ENCODE measurements around the gene NCBP1.

Gene NCBP1

DNA sequence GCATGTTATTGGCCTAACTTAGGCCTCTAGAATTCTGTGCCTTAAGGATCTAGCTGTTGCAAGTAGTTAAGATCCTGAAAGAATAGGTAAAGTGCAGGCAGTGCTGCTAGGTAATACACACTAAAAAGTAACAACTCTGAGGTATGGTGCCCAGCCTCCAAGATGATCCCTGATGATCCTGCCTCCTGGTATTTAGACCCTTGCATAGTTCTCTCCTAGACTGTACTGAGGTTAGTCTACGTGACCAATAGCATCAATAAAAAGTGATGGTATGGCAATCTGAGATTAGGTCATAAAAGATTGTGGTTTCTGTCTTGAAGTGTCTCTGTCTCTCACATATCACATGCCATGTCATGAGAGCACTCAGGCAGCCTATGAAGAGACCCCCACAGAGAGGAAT is 9.7 kb upstream of the NCBP1 start:
- no peak overlapping the region for H3K27ac ChIP-seq
- DNase-seq (ENCODE audit: low read depth, low spot score): no peak

DNA sequence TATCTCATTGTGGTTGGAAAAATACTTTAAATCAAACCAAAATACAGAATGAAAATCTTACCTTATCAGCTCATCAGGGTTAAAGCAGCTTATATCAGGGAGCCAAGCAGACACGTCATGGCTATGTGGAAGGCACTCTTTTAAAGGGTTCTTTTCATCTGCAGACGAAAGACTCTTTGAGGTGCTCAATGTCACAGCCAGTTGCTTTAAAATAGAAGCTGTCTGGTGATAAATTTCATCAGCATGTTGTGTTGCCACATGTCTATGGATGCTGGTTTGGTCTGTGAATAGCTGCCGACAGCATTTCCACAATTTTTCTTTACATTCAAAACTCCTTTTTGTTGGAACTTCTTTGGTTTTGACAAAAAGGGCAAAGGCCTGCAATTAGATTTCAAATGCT is 8.0 kb upstream of the NCBP1 start:
- no peak for DNase-seq (ENCODE audit: low read depth, low spot score)
- no peak overlapping the region for H3K27ac ChIP-seq

GRCh38 chr9:97627624-97628023 is 6.0 kb upstream of the NCBP1 start:
- DNase-seq (ENCODE audit: low read depth, low spot score): no peak
- no peak overlapping the region for H3K27ac ChIP-seq

DNA sequence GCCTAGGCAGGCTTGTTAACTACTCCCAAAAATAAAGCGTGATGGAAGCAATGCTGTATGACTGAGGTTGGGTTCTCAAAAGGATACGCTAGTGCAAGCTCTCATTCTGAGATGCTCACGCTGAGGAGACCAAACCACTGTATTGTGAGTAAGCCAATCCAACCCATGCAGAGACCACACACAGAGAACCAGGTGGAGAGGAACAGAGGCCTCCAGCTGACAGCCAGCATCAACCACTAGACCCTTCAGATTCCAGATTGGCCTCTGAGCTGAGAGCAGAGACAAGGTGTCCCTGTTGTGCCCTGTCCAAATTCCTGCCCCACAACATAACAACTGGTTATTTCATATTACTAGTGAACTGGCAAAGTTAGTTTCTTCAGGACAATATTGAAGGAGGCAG is 5.0 kb upstream of the NCBP1 start:
- no peak overlapping the region for H3K27ac ChIP-seq
- DNase-seq (ENCODE audit: low read depth, low spot score): no peak

DNA sequence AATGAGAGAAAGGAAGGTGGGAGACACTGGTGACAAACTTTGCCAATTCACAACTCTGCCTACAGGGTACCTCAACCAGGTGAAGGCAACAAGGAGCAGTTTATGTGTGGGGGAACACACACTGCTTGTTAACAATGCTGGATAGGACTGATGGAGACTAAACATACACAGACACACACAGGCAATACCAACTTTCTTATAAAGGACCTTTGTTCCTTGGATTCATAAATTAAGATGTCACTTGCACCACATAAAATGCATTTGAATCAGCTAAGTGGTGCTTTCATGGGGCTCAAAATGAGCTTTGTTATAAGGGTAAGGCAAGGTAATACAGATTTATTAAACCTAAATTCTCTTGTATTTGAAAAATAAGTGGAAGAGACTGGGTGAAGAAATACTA is 4.5 kb upstream of the NCBP1 start:
- H3K27ac ChIP-seq: no peak overlapping the region
- DNase-seq (ENCODE audit: low read depth, low spot score): no peak

- DNase-seq (ENCODE audit: low read depth, low spot score): no peak
- H3K27ac ChIP-seq: no peak overlapping the region
Observed at GRCh38 chr9:97630591-97630990, 3.0 kb upstream of the NCBP1 start.

DNA sequence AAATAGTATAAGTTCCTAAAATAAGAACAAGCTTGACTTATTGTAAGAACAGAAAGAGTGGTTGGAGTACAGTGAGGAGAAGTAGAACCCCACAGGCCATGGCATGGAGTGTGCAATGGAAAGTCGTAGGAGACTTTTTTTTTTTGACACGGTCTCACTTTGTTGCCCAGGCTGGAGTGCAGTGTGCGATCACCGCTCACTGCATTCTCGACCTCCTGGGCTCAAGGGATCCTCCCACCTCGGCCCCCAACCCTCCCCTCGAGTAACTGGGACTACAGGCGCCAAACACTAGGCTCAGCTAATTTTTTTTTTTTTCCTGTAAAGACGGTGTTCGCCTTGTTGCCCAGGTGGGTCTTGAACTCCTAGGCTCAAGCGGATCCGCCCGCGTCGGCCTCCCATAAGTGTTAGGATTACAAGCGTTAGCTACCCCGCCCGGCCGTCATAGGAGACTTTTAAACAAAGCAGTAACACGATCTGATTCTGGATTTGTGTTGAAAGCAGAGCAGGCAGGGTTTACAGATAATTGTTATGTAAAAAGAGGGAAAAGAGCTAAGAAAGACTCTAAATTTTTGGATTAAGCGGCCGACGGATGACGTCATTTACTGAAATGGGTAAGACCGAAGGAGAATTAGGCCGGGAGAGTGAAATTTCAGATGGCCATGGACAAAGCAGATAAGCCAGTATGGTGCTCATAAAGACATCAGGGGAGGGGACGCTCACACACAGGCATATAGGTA is 1.2 kb upstream of the NCBP1 start:
- H3K27ac ChIP-seq: peak overlapping the region; percentile 99
- DNase-seq (ENCODE audit: low read depth, low spot score): no peak

DNA sequence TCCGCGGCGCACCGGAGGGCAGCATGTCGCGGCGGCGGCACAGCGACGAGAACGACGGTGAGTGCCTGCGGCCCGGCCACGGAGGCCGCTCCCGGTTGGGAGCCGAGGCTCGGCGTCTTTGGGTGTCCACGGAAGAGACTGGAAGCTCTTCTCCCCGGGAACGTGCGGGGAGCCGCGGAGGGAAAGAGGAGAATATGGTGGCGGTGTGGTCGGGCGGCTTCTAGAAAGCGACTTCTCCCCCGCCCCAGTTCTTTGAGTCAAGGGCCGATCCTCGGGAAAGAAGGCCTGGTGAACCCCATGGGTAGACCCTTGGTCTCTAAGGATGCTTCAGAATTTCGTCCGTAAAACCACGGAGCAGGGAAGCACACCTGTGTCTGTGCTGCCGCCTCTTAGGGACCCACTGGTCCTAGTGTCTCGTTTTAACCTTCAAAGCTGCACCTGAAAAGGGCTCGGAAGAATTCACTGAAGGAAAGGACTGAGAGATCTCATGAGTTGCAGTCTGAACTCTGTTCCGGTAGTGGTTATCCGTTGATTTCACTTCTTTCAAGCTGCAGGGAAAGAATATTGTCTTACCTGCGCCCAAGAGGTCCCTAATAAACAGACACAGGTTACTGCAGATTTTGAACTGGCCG is 354 bp downstream of the NCBP1 start:
- no peak for DNase-seq (ENCODE audit: low read depth, low spot score)
- peak overlapping the region; percentile 99 for H3K27ac ChIP-seq

DNA sequence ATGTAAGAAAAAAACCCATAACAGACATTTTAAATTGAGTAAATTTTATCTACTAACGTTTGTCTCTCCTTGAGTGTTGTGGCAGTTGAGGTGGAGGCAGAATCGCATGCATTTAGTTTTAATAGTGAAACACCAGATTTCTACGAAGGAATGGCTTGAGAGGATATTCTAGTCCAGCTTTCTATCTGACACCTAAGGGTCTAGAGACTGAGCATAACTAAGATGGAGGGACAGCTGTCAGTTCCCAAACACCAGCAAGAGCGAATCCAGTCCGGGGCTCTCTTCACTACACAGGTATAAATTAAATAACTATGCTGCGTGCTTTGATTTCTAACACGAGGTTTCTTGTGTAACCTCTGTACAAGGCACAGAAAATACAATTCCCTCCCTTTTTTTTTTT is 1.4 kb downstream of the NCBP1 start:
- no peak for DNase-seq (ENCODE audit: low read depth, low spot score)
- no peak overlapping the region for H3K27ac ChIP-seq

- DNase-seq (ENCODE audit: low read depth, low spot score): no peak
- H3K27ac ChIP-seq: no peak overlapping the region
Observed at GRCh38 chr9:97636903-97637302, 3.3 kb downstream of the NCBP1 start.

- no peak for DNase-seq (ENCODE audit: low read depth, low spot score)
- no peak overlapping the region for H3K27ac ChIP-seq
Observed at GRCh38 chr9:97638666-97639065, 5.0 kb downstream of the NCBP1 start.

DNA sequence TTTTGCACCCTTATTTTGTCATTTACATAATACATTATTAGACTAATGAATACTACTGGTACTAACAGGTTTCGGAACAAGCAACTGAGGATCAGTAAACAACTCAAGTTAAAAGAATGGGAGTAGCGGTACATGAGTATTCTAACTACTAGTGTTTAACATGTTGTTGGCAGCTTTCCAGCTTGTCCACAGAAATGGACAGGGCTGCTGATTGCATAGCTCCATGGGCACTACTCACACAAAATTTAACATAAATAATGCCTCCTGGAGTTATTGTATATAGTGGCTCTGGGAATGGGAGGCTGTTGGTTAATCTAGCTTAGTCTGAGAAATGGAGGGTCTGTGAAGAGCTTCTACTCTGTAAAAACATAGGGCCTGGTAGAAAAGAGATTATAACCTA is 6.7 kb downstream of the NCBP1 start:
- H3K27ac ChIP-seq: no peak overlapping the region
- no peak for DNase-seq (ENCODE audit: low read depth, low spot score)

- H3K27ac ChIP-seq: no peak overlapping the region
- DNase-seq (ENCODE audit: low read depth, low spot score): no peak
Observed at GRCh38 chr9:97645720-97646119, 12.1 kb downstream of the NCBP1 start.

DNA sequence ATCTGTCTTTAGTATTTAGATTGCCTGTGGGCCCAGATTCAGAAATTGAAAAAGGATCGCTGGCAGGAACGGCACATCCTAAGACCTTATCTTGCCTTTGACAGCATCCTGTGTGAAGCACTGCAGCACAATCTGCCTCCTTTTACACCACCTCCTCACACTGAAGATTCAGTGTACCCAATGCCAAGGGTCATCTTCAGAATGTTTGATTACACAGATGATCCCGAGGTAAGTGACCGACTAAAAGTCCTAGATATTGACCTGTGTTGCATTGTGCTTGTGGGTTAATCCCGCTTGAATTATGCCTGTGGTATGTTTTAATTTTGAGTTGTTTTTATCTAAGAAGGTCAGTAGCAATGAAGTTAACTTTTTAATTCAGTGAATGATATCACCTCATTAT is 14.4 kb downstream of the NCBP1 start:
- H3K27ac ChIP-seq: no peak overlapping the region
- DNase-seq (ENCODE audit: low read depth, low spot score): no peak

GRCh38 chr9:97651646-97652045 is 18.0 kb downstream of the NCBP1 start:
- H3K27ac ChIP-seq: no peak overlapping the region
- no peak for DNase-seq (ENCODE audit: low read depth, low spot score)

DNA sequence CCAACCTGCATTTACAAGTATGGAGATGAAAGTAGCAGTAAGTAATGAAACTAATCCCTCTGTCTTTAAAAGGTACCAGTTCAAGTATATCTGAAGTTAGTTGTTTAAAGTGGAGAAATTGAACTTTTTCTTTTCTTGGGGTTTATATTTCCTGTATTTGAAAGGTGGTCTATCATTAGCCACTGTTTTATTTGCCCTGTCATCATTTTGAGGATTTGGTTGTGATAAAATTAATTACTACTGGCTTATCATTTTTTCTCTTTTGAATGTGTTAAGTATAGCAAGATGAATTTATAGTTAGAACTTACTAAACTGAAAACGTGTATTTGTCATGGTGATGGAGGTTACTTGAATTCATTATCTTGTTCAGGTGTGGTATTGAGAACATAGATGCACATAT is 25.1 kb downstream of the NCBP1 start:
- no peak overlapping the region for H3K27ac ChIP-seq
- no peak for DNase-seq (ENCODE audit: low read depth, low spot score)

DNA sequence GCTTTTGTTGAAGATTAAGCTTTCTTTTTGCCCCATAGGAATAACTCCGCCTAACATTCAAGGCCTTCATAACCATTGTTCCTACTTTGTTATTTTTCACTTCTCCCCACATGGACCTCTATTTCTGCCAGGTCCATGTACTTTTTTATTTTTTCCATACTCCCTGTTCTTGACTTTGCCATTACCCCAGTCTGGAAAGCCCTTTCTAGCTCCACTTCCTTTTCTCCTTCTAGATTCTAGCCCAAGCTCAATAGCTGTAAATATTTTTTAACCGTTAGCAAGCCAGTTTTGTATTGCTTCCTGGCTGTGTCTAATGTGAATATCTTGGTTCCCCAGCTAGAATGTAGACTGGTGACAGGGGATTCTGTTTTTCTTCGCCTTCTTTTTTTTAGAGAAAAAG is 26.1 kb downstream of the NCBP1 start:
- no peak for DNase-seq (ENCODE audit: low read depth, low spot score)
- H3K27ac ChIP-seq: no peak overlapping the region

DNA sequence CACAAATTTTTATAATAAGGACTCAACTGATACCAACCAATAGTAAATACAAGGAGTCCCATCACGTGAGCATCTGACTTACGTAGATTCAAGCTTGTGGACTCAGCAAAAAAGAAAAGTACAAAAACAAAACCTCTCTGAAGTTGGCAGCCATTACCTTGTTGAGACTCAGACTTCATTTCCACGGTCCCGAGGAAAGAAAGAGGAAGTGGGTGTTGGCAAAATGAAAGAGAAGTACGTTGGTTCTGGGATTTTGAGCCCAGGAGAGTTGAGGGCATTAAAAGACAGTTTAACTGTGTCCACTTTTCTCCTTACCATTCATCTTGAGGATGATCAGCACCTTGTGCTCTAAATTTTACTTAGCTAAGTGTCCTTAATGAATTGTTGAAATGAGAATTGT is 26.7 kb downstream of the NCBP1 start:
- no peak for DNase-seq (ENCODE audit: low read depth, low spot score)
- no peak overlapping the region for H3K27ac ChIP-seq

GRCh38 chr9:97660847-97661246 is 27.2 kb downstream of the NCBP1 start:
- DNase-seq (ENCODE audit: low read depth, low spot score): no peak
- H3K27ac ChIP-seq: no peak overlapping the region

DNA sequence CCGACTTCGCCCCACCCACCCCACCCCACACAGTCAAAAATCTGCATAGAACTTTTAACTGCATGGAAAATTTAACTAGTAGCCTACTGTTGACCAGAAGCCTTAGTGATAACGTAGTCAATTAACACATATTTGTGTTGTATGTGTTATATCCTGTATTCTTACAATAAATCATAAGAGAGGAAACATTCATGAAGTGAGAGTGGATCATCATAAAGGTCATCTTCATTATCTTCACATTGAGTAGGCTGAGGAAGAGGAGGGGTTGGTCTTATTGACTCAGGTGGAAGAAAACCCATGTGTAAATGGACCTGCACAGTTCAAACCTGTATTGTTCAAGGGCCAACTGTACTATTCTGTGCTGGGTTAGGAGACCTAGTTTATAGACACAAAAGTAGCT is 32.1 kb downstream of the NCBP1 start:
- DNase-seq (ENCODE audit: low read depth, low spot score): no peak
- no peak overlapping the region for H3K27ac ChIP-seq

DNA sequence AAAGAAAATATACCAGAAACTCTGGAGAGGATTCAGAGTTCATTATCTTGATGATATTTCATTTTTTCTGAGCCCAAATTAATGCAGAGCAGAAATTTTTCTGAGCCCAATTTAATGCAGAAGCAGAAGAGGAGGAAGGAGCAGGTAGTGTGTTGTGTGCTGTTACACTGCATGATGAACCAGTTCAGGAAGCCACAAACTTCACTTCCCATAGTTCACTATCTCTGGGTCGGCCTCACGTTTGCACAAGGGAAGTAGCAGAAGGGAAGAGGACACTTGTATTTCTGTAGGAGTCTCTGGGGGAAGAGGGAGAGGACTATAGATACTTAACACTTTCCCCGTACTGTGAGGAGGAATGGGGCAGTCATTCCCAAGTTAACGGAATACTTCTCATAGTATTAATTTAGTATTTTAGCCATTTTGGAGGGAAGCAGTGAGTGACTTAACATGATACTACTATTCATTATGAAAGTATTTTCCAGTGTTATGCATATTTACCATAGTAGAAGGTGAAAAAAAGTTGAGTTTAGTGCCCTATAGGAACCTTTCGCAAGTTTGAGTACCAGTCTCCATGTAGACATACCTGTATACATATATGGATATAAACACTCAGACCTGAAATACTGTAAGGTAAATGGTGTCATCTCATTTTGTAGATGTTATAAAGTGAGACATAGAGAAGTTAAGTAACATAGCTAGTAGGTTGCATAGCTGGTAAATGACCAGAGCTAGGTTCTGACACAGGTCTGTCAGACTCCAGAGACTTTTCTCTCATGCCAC is 33.5 kb downstream of the NCBP1 start:
- no peak for DNase-seq (ENCODE audit: low read depth, low spot score)
- no peak overlapping the region for H3K27ac ChIP-seq

- DNase-seq (ENCODE audit: low read depth, low spot score): no peak
- no peak overlapping the region for H3K27ac ChIP-seq
Observed at GRCh38 chr9:97668485-97668884, 34.9 kb downstream of the NCBP1 start.

Data from epithelial cell of prostate (primary cell).